Measurements from ENCODE around the gene DIAPH2. TPM values are rescaled to one million over a fixed set of nuclear protein-coding genes. Genes with fewer than 3 reads are reported as not detected.

The DIAPH2 gene
- total and polyA plus RNA-seq, 9 of the 15 experiments (the other 6 are each of a cell fraction or from before 2014, with no cell fraction given): 0.01 to 0.18 (median 0.07) TPM; not detected in 1

DNA sequence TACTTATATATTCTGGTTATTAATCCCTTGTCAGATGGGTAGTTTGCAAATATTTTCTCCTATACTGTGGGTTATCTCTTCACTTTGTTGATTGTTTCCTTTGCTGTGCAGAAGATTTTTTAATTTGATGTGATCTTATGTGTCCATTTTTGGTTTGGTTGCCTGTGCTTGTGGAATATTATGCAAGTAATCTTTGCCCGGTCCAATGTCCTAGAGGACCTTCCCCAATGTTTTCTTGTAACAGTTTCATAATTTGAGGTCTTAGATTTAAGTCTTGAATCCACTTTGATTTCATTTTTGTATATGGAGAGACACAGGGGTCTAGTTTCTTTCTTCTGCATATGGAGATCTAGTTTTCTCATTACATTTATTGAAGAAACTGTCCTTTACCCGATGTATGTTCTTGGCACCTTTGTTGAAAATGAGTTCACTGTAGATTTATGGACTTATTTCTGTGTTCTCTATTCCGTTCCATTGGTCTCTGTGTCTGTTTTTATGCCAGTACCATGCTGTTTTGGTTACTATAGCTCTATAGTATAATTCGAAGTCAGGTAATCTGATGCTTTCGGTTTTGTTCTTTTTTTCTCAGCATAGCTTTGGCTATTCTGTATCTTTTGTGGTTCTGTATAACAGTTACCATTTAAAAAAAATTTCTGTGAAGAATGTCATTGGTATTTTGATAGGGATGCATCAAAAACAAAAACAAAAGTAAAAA lies 34.7 kb downstream of the DIAPH2 start:
- POLR2A ChIA-PET: no interaction called here
- Histone ChIP-seq H4K20me1 (replicated peaks; ENCODE audit: control insufficient read depth, insufficient read depth, low read length) (no peaks in the 10 kb centered on the region), H3K79me2 (ENCODE audit: control insufficient read depth, insufficient read depth, low read length) (no peaks in the 10 kb centered on the region), H3K4me3 (no peak overlapping the region), H3K27ac (ENCODE audit: extremely low read depth, low read depth, low read length) (no peak overlapping the region), H3K9me1 (ENCODE audit: control insufficient read depth, insufficient read depth, low read length) (no peaks in the 10 kb centered on the region), H2AFZ (ENCODE audit: low read depth, low read length) (no peak overlapping the region), H3K9ac (ENCODE audit: insufficient read depth in 1 of 2, low read depth in 2 of 2, low read length in 2 of 2) (no peak overlapping the region), H3K4me1 (replicated peaks in 1 of 2; ENCODE audit: control insufficient read depth in 2 of 2, insufficient read depth in 2 of 2, low read length in 2 of 2) (no peaks in the 10 kb centered on the region), H3K4me2 (ENCODE audit: insufficient read depth, low read length) (no peak overlapping the region), H3K36me3 (ENCODE audit: control insufficient read depth, insufficient read depth, low read length) (no peaks in the 10 kb centered on the region), H3K27me3 (ENCODE audit: control insufficient read depth in 2 of 2, insufficient read depth in 2 of 2, low read length in 2 of 2) (no peaks in the 10 kb centered on the region), H3K9me3 (replicated peaks; ENCODE audit: control insufficient read depth, insufficient read depth, low read depth, low read length) (no peaks in the 10 kb centered on the region)
- ATAC-seq (no peak), FAIRE-seq (no peak), DNase-seq (ENCODE audit: extremely low read depth in 1 of 4, low spot score in 3 of 4) (no peak)
- 0% methylated on average over 5 of the region's 5 CpGs for WGBS (ENCODE audit: insufficient coverage, low coverage, missing lambda C conversion rate)
- in situ Hi-C loops (cut with MboI) (no loop called here), intact Hi-C loops (cut with micrococcal nuclease) (no loop called here)
- BruUV-seq (replicated peaks): no TSS peak
- no peak for TF ChIP-seq ZNF644 (tag; IDR thresholded peaks at IDR 0.05; ENCODE audit: low read depth)
- TF ChIP-seq ZNF174 (CRISPR knock-in tag; IDR thresholded peaks at IDR 0.05): no peak
- TF ChIP-seq CBFB (CRISPR knock-in tag; IDR thresholded peaks at IDR 0.05): no peak
- TF ChIP-seq POLR2AphosphoS2 (IDR thresholded peaks at IDR 0.05; ENCODE audit: low read length): no peak
- TF ChIP-seq DMBX1 (CRISPR knock-in tag; IDR thresholded peaks at IDR 0.05; ENCODE audit: borderline replicate concordance): no peak
- no peak for TF ChIP-seq ZNF311 (CRISPR knock-in tag; IDR thresholded peaks at IDR 0.05)
- TF ChIP-seq ZZZ3 (IDR thresholded peaks at IDR 0.05): no peak
- TF ChIP-seq MAFF (IDR thresholded peaks at IDR 0.05; ENCODE audit: low read length): no peak
- TF ChIP-seq MCM5 (IDR thresholded peaks at IDR 0.05; ENCODE audit: low read depth): no peak
- CTCF ChIA-PET (ENCODE audit: low intra/inter-chr PET ratio): no interaction called here
